Right kidney (tissue), 1 donor: ENCODE results near the gene SPOP.

ENCODE experiments used
- DNase-seq: peaks from one replicate; pipeline ENCODE4 v3.0.0-alpha.2; 2016

SPOP gene

GRCh38 chr17:49618028-49618611 is 59.8 kb downstream of the SPOP start:
- no peak for DNase-seq

- no peak for DNase-seq
Observed at GRCh38 chr17:49616601-49617131, 61.2 kb downstream of the SPOP start.

GRCh38 chr17:49616086-49616485 is 61.8 kb downstream of the SPOP start:
- no peak for DNase-seq

- DNase-seq = no peak
Observed at GRCh38 chr17:49613182-49613800, 64.6 kb downstream of the SPOP start.

GRCh38 chr17:49612726-49613125 is 65.2 kb downstream of the SPOP start:
- DNase-seq = no peak

GRCh38 chr17:49610883-49611584 is 66.9 kb downstream of the SPOP start:
- no peak for DNase-seq

GRCh38 chr17:49604314-49604869 is 73.5 kb downstream of the SPOP start:
- DNase-seq = no peak

- DNase-seq = no peak
Observed at GRCh38 chr17:49603720-49604119, 74.2 kb downstream of the SPOP start.

- no peak for DNase-seq
Observed at GRCh38 chr17:49603238-49603637, 74.7 kb downstream of the SPOP start.

- no peak for DNase-seq
Observed at GRCh38 chr17:49602783-49603182, 75.1 kb downstream of the SPOP start.

GRCh38 chr17:49600949-49601348 is 76.9 kb downstream of the SPOP start:
- DNase-seq = no peak

GRCh38 chr17:49598918-49599317 is 79.0 kb downstream of the SPOP start:
- DNase-seq = no peak

- no peak for DNase-seq
Observed at GRCh38 chr17:49597928-49598655, 79.8 kb downstream of the SPOP start.

- no peak for DNase-seq
Observed at GRCh38 chr17:49597436-49597835, 80.5 kb downstream of the SPOP start.

GRCh38 chr17:49596613-49597244 is 81.2 kb downstream of the SPOP start:
- no peak for DNase-seq

GRCh38 chr17:49595980-49596379 is 81.9 kb downstream of the SPOP start:
- no peak for DNase-seq

GRCh38 chr17:49595328-49595727 is 82.6 kb downstream of the SPOP start:
- DNase-seq = no peak

- no peak for DNase-seq
Observed at GRCh38 chr17:49592263-49592662, 85.6 kb downstream of the SPOP start.

- DNase-seq = no peak
Observed at GRCh38 chr17:49590874-49591273, 87.0 kb downstream of the SPOP start.

GRCh38 chr17:49589577-49589927 is 88.3 kb downstream of the SPOP start:
- DNase-seq = no peak

- no peak for DNase-seq
Observed at GRCh38 chr17:49588726-49589576, 88.9 kb downstream of the SPOP start.
